ENCODE measurements around the gene MAGEL2. TPM values are rescaled to one million over a fixed set of nuclear protein-coding genes. Genes with fewer than 3 reads are reported as not detected.
"Not testable (repeated sequence)": the region's sequence is repeated elsewhere in the genome, so short reads cannot be mapped to it uniquely, and the experiment has no call there.

The MAGEL2 gene
- total and polyA plus RNA-seq, 10 of the 15 experiments (the other 5 are each of a cell fraction or from before 2014, with no cell fraction given) = not detected

DNA sequence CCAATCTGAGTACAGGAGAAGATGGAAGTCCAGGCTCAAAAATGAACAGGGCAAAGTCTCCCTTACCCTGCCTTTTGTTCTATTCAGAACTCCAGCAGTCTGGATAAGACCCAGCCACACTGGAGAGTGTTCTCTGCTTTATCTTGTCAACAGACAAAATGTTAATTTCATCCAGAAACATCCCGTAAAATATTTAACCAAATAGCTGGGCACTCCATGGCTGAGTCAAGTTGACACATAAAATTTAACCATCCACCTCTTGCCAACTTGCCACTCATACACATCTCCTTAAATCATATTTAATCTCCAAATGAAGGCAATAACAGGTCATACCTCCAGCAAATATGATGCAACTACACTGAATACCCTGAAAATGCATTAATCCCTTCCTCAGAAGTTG, 48.6 kb downstream of the MAGEL2 start:
- DNase-seq (ENCODE audit: low read depth, low spot score) (no peak), FAIRE-seq (no peak), ATAC-seq (no peak)
- WGBS (ENCODE audit: insufficient coverage, insufficient replicate concordance, low lambda C conversion rate, missing lambda C conversion rate) = 31% methylated on average over 1 of the region's 1 CpG
- ChIA-PET POLR2A (interaction anchor here (0.5 kb wide), 1 partner anchor 490 kb away, joined by 3 read pairs; no protein-coding TSS in a partner anchor), SMC1A (ENCODE audit: uncharacterized antibody, unreplicated experiment) (no interaction called here), RAD21 (ENCODE audit: unreplicated experiment) (no interaction called here), CTCF (no interaction called here)
- Histone ChIP-seq H3K9ac (ENCODE audit: control insufficient read depth, insufficient read depth, low read length) (no peak overlapping the region), H3K27me3 (replicated peaks in 1 of 2; ENCODE audit: control insufficient read depth in 2 of 2, insufficient read depth in 2 of 2, low read length in 1 of 2) (no peaks in the 10 kb centered on the region), H4K20me1 (ENCODE audit: control insufficient read depth, insufficient read depth) (no peaks in the 10 kb centered on the region), H3K4me2 (ENCODE audit: control insufficient read depth, insufficient read depth) (no peak overlapping the region), H2AFZ (ENCODE audit: control insufficient read depth, low read depth, low read length) (no peak overlapping the region), H3K36me3 (ENCODE audit: control insufficient read depth in 2 of 2, insufficient read depth in 2 of 2, low read length in 1 of 2) (no peaks in the 10 kb centered on the region), H3K4me1 (ENCODE audit: control insufficient read depth, insufficient read depth, low read length) (no peaks in the 10 kb centered on the region), H3K27ac (ENCODE audit: control insufficient read depth, insufficient read depth) (no peak overlapping the region), H3K9me3 (replicated peaks; ENCODE audit: control insufficient read depth, insufficient read depth, low read length) (no peaks in the 10 kb centered on the region; the same call in 2 of the 3 replicates), H3K4me3 (no peak overlapping the region), H3K79me2 (ENCODE audit: control insufficient read depth, insufficient read depth, low read length) (no peaks in the 10 kb centered on the region)
- TF ChIP-seq CBX5 (IDR thresholded peaks at IDR 0.05; ENCODE audit: low read depth) = no peak
- TF ChIP-seq, protein P1, sequence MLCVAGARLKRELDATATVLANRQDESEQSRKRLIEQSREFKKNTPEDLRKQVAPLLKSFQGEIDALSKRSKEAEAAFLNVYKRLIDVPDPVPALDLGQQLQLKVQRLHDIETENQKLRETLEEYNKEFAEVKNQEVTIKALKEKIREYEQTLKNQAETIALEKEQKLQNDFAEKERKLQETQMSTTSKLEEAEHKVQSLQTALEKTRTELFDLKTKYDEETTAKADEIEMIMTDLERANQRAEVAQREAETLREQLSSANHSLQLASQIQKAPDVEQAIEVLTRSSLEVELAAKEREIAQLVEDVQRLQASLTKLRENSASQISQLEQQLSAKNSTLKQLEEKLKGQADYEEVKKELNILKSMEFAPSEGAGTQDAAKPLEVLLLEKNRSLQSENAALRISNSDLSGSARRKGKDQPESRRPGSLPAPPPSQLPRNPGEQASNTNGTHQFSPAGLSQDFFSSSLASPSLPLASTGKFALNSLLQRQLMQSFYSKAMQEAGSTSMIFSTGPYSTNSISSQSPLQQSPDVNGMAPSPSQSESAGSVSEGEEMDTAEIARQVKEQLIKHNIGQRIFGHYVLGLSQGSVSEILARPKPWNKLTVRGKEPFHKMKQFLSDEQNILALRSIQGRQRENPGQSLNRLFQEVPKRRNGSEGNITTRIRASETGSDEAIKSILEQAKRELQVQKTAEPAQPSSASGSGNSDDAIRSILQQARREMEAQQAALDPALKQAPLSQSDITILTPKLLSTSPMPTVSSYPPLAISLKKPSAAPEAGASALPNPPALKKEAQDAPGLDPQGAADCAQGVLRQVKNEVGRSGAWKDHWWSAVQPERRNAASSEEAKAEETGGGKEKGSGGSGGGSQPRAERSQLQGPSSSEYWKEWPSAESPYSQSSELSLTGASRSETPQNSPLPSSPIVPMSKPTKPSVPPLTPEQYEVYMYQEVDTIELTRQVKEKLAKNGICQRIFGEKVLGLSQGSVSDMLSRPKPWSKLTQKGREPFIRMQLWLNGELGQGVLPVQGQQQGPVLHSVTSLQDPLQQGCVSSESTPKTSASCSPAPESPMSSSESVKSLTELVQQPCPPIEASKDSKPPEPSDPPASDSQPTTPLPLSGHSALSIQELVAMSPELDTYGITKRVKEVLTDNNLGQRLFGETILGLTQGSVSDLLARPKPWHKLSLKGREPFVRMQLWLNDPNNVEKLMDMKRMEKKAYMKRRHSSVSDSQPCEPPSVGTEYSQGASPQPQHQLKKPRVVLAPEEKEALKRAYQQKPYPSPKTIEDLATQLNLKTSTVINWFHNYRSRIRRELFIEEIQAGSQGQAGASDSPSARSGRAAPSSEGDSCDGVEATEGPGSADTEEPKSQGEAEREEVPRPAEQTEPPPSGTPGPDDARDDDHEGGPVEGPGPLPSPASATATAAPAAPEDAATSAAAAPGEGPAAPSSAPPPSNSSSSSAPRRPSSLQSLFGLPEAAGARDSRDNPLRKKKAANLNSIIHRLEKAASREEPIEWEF (IDR thresholded peaks at IDR 0.05; ENCODE audit: insufficient replicate concordance, low read depth, low read length) = no peak
- no peak for TF ChIP-seq STAT1 (conservative IDR thresholded peaks at IDR 0.05)
- TF ChIP-seq, protein P2, sequence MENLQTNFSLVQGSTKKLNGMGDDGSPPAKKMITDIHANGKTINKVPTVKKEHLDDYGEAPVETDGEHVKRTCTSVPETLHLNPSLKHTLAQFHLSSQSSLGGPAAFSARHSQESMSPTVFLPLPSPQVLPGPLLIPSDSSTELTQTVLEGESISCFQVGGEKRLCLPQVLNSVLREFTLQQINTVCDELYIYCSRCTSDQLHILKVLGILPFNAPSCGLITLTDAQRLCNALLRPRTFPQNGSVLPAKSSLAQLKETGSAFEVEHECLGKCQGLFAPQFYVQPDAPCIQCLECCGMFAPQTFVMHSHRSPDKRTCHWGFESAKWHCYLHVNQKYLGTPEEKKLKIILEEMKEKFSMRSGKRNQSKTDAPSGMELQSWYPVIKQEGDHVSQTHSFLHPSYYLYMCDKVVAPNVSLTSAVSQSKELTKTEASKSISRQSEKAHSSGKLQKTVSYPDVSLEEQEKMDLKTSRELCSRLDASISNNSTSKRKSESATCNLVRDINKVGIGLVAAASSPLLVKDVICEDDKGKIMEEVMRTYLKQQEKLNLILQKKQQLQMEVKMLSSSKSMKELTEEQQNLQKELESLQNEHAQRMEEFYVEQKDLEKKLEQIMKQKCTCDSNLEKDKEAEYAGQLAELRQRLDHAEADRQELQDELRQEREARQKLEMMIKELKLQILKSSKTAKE (IDR thresholded peaks at IDR 0.05; ENCODE audit: low read depth, poor library complexity, severe bottlenecking) = no peak
- no peak for TF ChIP-seq BACH1 (IDR thresholded peaks at IDR 0.05; ENCODE audit: borderline replicate concordance)
- intact Hi-C loops (cut with micrococcal nuclease; ENCODE audit: unreplicated experiment) (no loop called here), in situ Hi-C loops (cut with MboI) (no loop called here)
- no TSS peak for BruUV-seq (replicated peaks)

- H2AFZ ChIP-seq (ENCODE audit: control insufficient read depth, low read depth, low read length); RAD21 ChIA-PET (ENCODE audit: unreplicated experiment); BruUV-seq (replicated peaks); FAIRE-seq; ATAC-seq; POLR2A ChIA-PET; DNase-seq (ENCODE audit: low read depth, low spot score); H4K20me1 ChIP-seq (ENCODE audit: control insufficient read depth, insufficient read depth); H3K36me3 ChIP-seq (ENCODE audit: control insufficient read depth in 2 of 2, insufficient read depth in 2 of 2, low read length in 1 of 2); CTCF ChIA-PET; H3K4me2 ChIP-seq (ENCODE audit: control insufficient read depth, insufficient read depth); H3K4me3 ChIP-seq; in situ Hi-C loops (cut with MboI); SMC1A ChIA-PET (ENCODE audit: uncharacterized antibody, unreplicated experiment); intact Hi-C loops (cut with micrococcal nuclease; ENCODE audit: unreplicated experiment); H3K79me2 ChIP-seq (ENCODE audit: control insufficient read depth, insufficient read depth, low read length); H3K9me3 ChIP-seq (replicated peaks; ENCODE audit: control insufficient read depth, insufficient read depth, low read length); H3K9ac ChIP-seq (ENCODE audit: control insufficient read depth, insufficient read depth, low read length); H3K27me3 ChIP-seq (replicated peaks in 1 of 2; ENCODE audit: control insufficient read depth in 2 of 2, insufficient read depth in 2 of 2, low read length in 1 of 2); H3K27ac ChIP-seq (ENCODE audit: control insufficient read depth, insufficient read depth); H3K4me1 ChIP-seq (ENCODE audit: control insufficient read depth, insufficient read depth, low read length): not testable (repeated sequence)
- 37% methylated on average over 13 of the region's 14 CpGs for WGBS (ENCODE audit: insufficient coverage, insufficient replicate concordance, low lambda C conversion rate, missing lambda C conversion rate)
Observed at GRCh38 chr15:23597278-23597677, 50.4 kb downstream of the MAGEL2 start.

Data from GM12878 (cell line).